Keratinocyte (primary cell): ENCODE results near the gene NRBP1.

Source experiments
- EZH2 ChIP-seq: IDR thresholded peaks from one replicate; pipeline ENCODE4 v1.6.1; 2012; ENCODE audit warnings: inconsistent platforms, mild to moderate bottlenecking, low read length, moderate library complexity
- TF ChIP-seq, protein P1 (sequence below), 3 experiments: IDR thresholded peaks in 1 of 3; conservative IDR thresholded peaks in 1 of 3; optimal IDR thresholded peaks in 1 of 3; 2 replicates in 2 of 3; 3 replicates in 1 of 3; pipeline versions ENCODE3 to v1.5.1; 2011; ENCODE audit warnings: low read length in 3 of 3, mild to moderate bottlenecking in 3 of 3, moderate library complexity in 2 of 3, control low read depth in 1 of 3, inconsistent platforms in 1 of 3; ENCODE audit not compliant: insufficient read depth in 2 of 3; ENCODE audit errors: extremely low read depth in 1 of 3

DNA sequence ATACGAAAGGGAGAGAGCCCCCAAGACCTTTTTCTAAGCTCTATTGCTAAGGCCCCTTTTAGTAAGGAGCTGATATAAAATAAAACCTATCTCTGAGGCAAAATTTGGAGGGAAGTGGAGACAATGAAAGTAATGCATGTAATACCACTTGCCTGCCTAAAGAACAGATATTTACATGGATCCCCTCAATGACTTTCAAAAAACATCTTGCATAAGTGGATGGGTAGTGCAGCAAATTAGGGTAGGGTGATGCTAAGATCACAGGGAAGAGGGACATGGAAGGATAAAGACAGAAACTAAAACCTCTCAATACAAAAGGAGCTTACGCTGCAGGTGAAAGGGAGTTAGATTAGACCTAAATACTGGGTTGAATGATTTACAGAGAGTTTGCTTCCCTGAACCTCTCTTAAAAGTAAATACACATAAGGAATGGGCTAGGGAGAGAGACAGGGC is 49.0 kb upstream of the NRBP1 start:
- TF ChIP-seq, protein P1, sequence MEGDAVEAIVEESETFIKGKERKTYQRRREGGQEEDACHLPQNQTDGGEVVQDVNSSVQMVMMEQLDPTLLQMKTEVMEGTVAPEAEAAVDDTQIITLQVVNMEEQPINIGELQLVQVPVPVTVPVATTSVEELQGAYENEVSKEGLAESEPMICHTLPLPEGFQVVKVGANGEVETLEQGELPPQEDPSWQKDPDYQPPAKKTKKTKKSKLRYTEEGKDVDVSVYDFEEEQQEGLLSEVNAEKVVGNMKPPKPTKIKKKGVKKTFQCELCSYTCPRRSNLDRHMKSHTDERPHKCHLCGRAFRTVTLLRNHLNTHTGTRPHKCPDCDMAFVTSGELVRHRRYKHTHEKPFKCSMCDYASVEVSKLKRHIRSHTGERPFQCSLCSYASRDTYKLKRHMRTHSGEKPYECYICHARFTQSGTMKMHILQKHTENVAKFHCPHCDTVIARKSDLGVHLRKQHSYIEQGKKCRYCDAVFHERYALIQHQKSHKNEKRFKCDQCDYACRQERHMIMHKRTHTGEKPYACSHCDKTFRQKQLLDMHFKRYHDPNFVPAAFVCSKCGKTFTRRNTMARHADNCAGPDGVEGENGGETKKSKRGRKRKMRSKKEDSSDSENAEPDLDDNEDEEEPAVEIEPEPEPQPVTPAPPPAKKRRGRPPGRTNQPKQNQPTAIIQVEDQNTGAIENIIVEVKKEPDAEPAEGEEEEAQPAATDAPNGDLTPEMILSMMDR (optimal IDR thresholded peaks at IDR 0.05 in 1 of 3, IDR thresholded peaks at IDR 0.05 in 1 of 3, conservative IDR thresholded peaks at IDR 0.05 in 1 of 3; ENCODE audit: extremely low read depth in 1 of 3, insufficient read depth in 2 of 3, low read length in 3 of 3) = no peak
- no peak for TF ChIP-seq EZH2
